HG03139 (cell line): ENCODE data around the gene ANKRD36.
"Not testable (repeated sequence)": the region's sequence is repeated elsewhere in the genome, so short reads cannot be mapped to it uniquely, and the experiment has no call there.

Source experiments
- ATAC-seq: cut with Tn5 transposase; IDR thresholded peaks from one replicate; pipeline ENCODE4 v1.9.1; 2021; ENCODE audit not compliant: unreplicated experiment

The ANKRD36 gene

GRCh38 chr2:97113050-97113881 lies at the start of gene ANKRD36:
Gene ANKRD36 (plus strand): TSS chr2:97113153. CDS start chr2:97113740, 587 bp downstream.
- ATAC-seq = peak; percentile 93

- ATAC-seq = not testable (repeated sequence)
Measured at GRCh38 chr2:97066030-97066429, 46.9 kb upstream of the ANKRD36 start.

GRCh38 chr2:97067279-97068004 lies 45.5 kb upstream of the ANKRD36 start:
- no peak for ATAC-seq

GRCh38 chr2:97068074-97068473 lies 44.9 kb upstream of the ANKRD36 start:
- no peak for ATAC-seq

- ATAC-seq = not testable (repeated sequence)
Measured at GRCh38 chr2:97068722-97069121, 44.2 kb upstream of the ANKRD36 start.

- not testable (repeated sequence) for ATAC-seq
Measured at GRCh38 chr2:97070915-97071314, 42.0 kb upstream of the ANKRD36 start.

GRCh38 chr2:97077213-97077612 lies 35.7 kb upstream of the ANKRD36 start:
- not testable (repeated sequence) for ATAC-seq

- ATAC-seq = not testable (repeated sequence)
Measured at GRCh38 chr2:97080855-97081254, 32.1 kb upstream of the ANKRD36 start.

- not testable (repeated sequence) for ATAC-seq
Measured at GRCh38 chr2:97082206-97082605, 30.7 kb upstream of the ANKRD36 start.

- ATAC-seq = not testable (repeated sequence)
Measured at GRCh38 chr2:97083516-97083915, 29.4 kb upstream of the ANKRD36 start.

GRCh38 chr2:97085093-97085492 lies 27.9 kb upstream of the ANKRD36 start:
- not testable (repeated sequence) for ATAC-seq

GRCh38 chr2:97088706-97089105 lies 24.2 kb upstream of the ANKRD36 start:
- not testable (repeated sequence) for ATAC-seq

GRCh38 chr2:97092946-97093345 lies 20.0 kb upstream of the ANKRD36 start:
- ATAC-seq = not testable (repeated sequence)

GRCh38 chr2:97093983-97094771 lies 18.8 kb upstream of the ANKRD36 start:
- not testable (repeated sequence) for ATAC-seq

GRCh38 chr2:97094772-97095611 lies 18.0 kb upstream of the ANKRD36 start, which contains the start of gene FAHD2B:
Gene FAHD2B (minus strand): TSS chr2:97094882. CDS start chr2:97091706, 3,176 bp downstream.
- ATAC-seq = peak; percentile 91

- no peak for ATAC-seq
Measured at GRCh38 chr2:97095661-97096060, 17.3 kb upstream of the ANKRD36 start.

GRCh38 chr2:97098786-97099372 lies 14.1 kb upstream of the ANKRD36 start:
- ATAC-seq = not testable (repeated sequence)

- ATAC-seq = not testable (repeated sequence)
Measured at GRCh38 chr2:97106878-97107277, 6.1 kb upstream of the ANKRD36 start.

- not testable (repeated sequence) for ATAC-seq
Measured at GRCh38 chr2:97111246-97111645, 1.7 kb upstream of the ANKRD36 start.
